Activated naive CD8-positive, alpha-beta T cell (primary cell): Measurements from ENCODE around the gene CEP350.
"Not testable (repeated sequence)": the region's sequence is repeated elsewhere in the genome, so short reads cannot be mapped to it uniquely, and the experiment has no call there.

Experiments used
- H3K27ac Mint-ChIP-seq: one replicate; pipeline ENCODE4 v1.8.0; 2021; ENCODE audit warnings: mixed read lengths
- H3K27me3 Mint-ChIP-seq: one replicate; pipeline ENCODE4 v1.8.0; 2021; ENCODE audit warnings: mixed read lengths
- H3K36me3 Mint-ChIP-seq: one replicate; pipeline ENCODE4 v1.8.0; 2021; ENCODE audit warnings: mixed read lengths
- H3K4me1 Mint-ChIP-seq: one replicate; pipeline ENCODE4 v1.8.0; 2021; ENCODE audit warnings: low read depth, mixed read lengths
- H3K4me3 Mint-ChIP-seq: one replicate; pipeline ENCODE4 v1.8.0; 2021; ENCODE audit warnings: mild to moderate bottlenecking, mixed read lengths
- H3K9me3 Mint-ChIP-seq: one replicate; pipeline ENCODE4 v1.8.0; 2021; ENCODE audit warnings: low read depth, mixed read lengths

CEP350 gene

GRCh38 chr1:179933219-179933618, 21.4 kb upstream of the CEP350 start:
- no peaks in the 10 kb centered on the region for H3K9me3 Mint-ChIP-seq
- H3K4me1 Mint-ChIP-seq, result no peaks in the 10 kb centered on the region
- no peak overlapping the region for H3K4me3 Mint-ChIP-seq
- H3K27me3 Mint-ChIP-seq, result peaks cover 1% of the 10 kb centered on the region
- H3K27ac Mint-ChIP-seq, result no peak overlapping the region
- no peaks in the 10 kb centered on the region for H3K36me3 Mint-ChIP-seq

- no peaks in the 10 kb centered on the region for H3K36me3 Mint-ChIP-seq
- H3K4me1 Mint-ChIP-seq, result no peaks in the 10 kb centered on the region
- H3K27ac Mint-ChIP-seq, result no peak overlapping the region
- H3K4me3 Mint-ChIP-seq, result no peak overlapping the region
- H3K27me3 Mint-ChIP-seq, result peaks cover 5% of the 10 kb centered on the region
- no peaks in the 10 kb centered on the region for H3K9me3 Mint-ChIP-seq
These were observed 18.6 kb upstream of the CEP350 start for GRCh38 chr1:179935909-179936496.

- peaks cover 5% of the 10 kb centered on the region for H3K27me3 Mint-ChIP-seq
- no peaks in the 10 kb centered on the region for H3K36me3 Mint-ChIP-seq
- H3K4me3 Mint-ChIP-seq, result no peak overlapping the region
- H3K4me1 Mint-ChIP-seq, result no peaks in the 10 kb centered on the region
- no peak overlapping the region for H3K27ac Mint-ChIP-seq
- no peaks in the 10 kb centered on the region for H3K9me3 Mint-ChIP-seq
These were observed 16.8 kb upstream of the CEP350 start for GRCh38 chr1:179937668-179938254.

- Mint-ChIP-seq H3K4me3 (no peak overlapping the region), H3K4me1 (no peaks in the 10 kb centered on the region), H3K9me3 (no peaks in the 10 kb centered on the region), H3K27me3 (peaks cover 5% of the 10 kb centered on the region), H3K27ac (no peak overlapping the region), H3K36me3 (no peaks in the 10 kb centered on the region)
These were observed 15.9 kb upstream of the CEP350 start for GRCh38 chr1:179938752-179939151.

GRCh38 chr1:179939941-179940340, 14.7 kb upstream of the CEP350 start:
- H3K4me3 Mint-ChIP-seq, result no peak overlapping the region
- H3K27ac Mint-ChIP-seq, result no peak overlapping the region
- no peaks in the 10 kb centered on the region for H3K36me3 Mint-ChIP-seq
- H3K9me3 Mint-ChIP-seq, result no peaks in the 10 kb centered on the region
- no peaks in the 10 kb centered on the region for H3K4me1 Mint-ChIP-seq
- peaks cover 3% of the 10 kb centered on the region for H3K27me3 Mint-ChIP-seq

GRCh38 chr1:179941454-179941853, 13.2 kb upstream of the CEP350 start:
- H3K4me1 Mint-ChIP-seq, result no peaks in the 10 kb centered on the region
- peaks cover 2% of the 10 kb centered on the region for H3K36me3 Mint-ChIP-seq
- no peak overlapping the region for H3K4me3 Mint-ChIP-seq
- H3K9me3 Mint-ChIP-seq, result no peaks in the 10 kb centered on the region
- H3K27ac Mint-ChIP-seq, result no peak overlapping the region
- H3K27me3 Mint-ChIP-seq, result peaks cover 3% of the 10 kb centered on the region

- no peak overlapping the region for H3K4me3 Mint-ChIP-seq
- H3K36me3 Mint-ChIP-seq, result peaks cover 1% of the 10 kb centered on the region
- peaks cover 27% of the 10 kb centered on the region for H3K4me1 Mint-ChIP-seq
- no peaks in the 10 kb centered on the region for H3K9me3 Mint-ChIP-seq
- no peaks in the 10 kb centered on the region for H3K27me3 Mint-ChIP-seq
- H3K27ac Mint-ChIP-seq, result no peak overlapping the region
These were observed 4.0 kb upstream of the CEP350 start for GRCh38 chr1:179950651-179951050.

GRCh38 chr1:179951383-179952144, 3.0 kb upstream of the CEP350 start:
- no peaks in the 10 kb centered on the region for H3K36me3 Mint-ChIP-seq
- H3K27me3 Mint-ChIP-seq, result no peaks in the 10 kb centered on the region
- H3K27ac Mint-ChIP-seq, result peak overlapping the region; percentile 95
- no peaks in the 10 kb centered on the region for H3K9me3 Mint-ChIP-seq
- H3K4me3 Mint-ChIP-seq, result no peak overlapping the region
- H3K4me1 Mint-ChIP-seq, result peaks cover 37% of the 10 kb centered on the region

GRCh38 chr1:179952186-179952585, 2.4 kb upstream of the CEP350 start:
- no peaks in the 10 kb centered on the region for H3K36me3 Mint-ChIP-seq
- no peaks in the 10 kb centered on the region for H3K9me3 Mint-ChIP-seq
- no peaks in the 10 kb centered on the region for H3K27me3 Mint-ChIP-seq
- H3K27ac Mint-ChIP-seq, result peak overlapping the region; percentile 95
- H3K4me3 Mint-ChIP-seq, result peak overlapping the region; percentile 53
- H3K4me1 Mint-ChIP-seq, result peaks cover 41% of the 10 kb centered on the region

- peak overlapping the region; percentile 95 for H3K27ac Mint-ChIP-seq
- no peaks in the 10 kb centered on the region for H3K27me3 Mint-ChIP-seq
- H3K4me3 Mint-ChIP-seq, result peak overlapping the region; percentile 92
- H3K9me3 Mint-ChIP-seq, result no peaks in the 10 kb centered on the region
- H3K36me3 Mint-ChIP-seq, result no peaks in the 10 kb centered on the region
- H3K4me1 Mint-ChIP-seq, result peaks cover 55% of the 10 kb centered on the region
These were observed 577 bp upstream of the CEP350 start for GRCh38 chr1:179953974-179954492.

- Mint-ChIP-seq H3K9me3 (no peaks in the 10 kb centered on the region), H3K4me3 (peak overlapping the region; percentile 92), H3K36me3 (no peaks in the 10 kb centered on the region), H3K27me3 (no peaks in the 10 kb centered on the region), H3K27ac (peak overlapping the region; percentile 84), H3K4me1 (peaks cover 64% of the 10 kb centered on the region)
These were observed 674 bp downstream of the CEP350 start for GRCh38 chr1:179955287-179955680.

GRCh38 chr1:179955731-179956130, 1.1 kb downstream of the CEP350 start:
- Mint-ChIP-seq H3K27me3 (no peaks in the 10 kb centered on the region), H3K4me3 (peak overlapping the region; percentile 92), H3K9me3 (no peaks in the 10 kb centered on the region), H3K36me3 (no peaks in the 10 kb centered on the region), H3K27ac (peak overlapping the region; percentile 84), H3K4me1 (peaks cover 66% of the 10 kb centered on the region)

GRCh38 chr1:179958359-179958758, 3.7 kb downstream of the CEP350 start:
- no peaks in the 10 kb centered on the region for H3K9me3 Mint-ChIP-seq
- H3K27ac Mint-ChIP-seq, result no peak overlapping the region
- no peak overlapping the region for H3K4me3 Mint-ChIP-seq
- peaks cover 7% of the 10 kb centered on the region for H3K36me3 Mint-ChIP-seq
- peaks cover 63% of the 10 kb centered on the region for H3K4me1 Mint-ChIP-seq
- H3K27me3 Mint-ChIP-seq, result no peaks in the 10 kb centered on the region

GRCh38 chr1:179962168-179962567, 7.6 kb downstream of the CEP350 start:
- Mint-ChIP-seq H3K4me1 (peaks cover 59% of the 10 kb centered on the region), H3K36me3 (peaks cover 13% of the 10 kb centered on the region)
- not testable (repeated sequence) for H3K27me3 Mint-ChIP-seq, H3K9me3 Mint-ChIP-seq, H3K27ac Mint-ChIP-seq, H3K4me3 Mint-ChIP-seq

- Mint-ChIP-seq H3K4me1 (peaks cover 64% of the 10 kb centered on the region), H3K36me3 (peaks cover 21% of the 10 kb centered on the region), H3K4me3 (no peak overlapping the region)
These were observed 11.9 kb downstream of the CEP350 start for GRCh38 chr1:179966551-179966950.

More at GRCh38 chr1:179966551-179966950, 11.9 kb downstream of the CEP350 start:
- H3K27ac Mint-ChIP-seq, result no peak overlapping the region
- H3K27me3 Mint-ChIP-seq, result no peaks in the 10 kb centered on the region
- no peaks in the 10 kb centered on the region for H3K9me3 Mint-ChIP-seq
